IMR-90 (cell line): ENCODE results near the gene GPR15. TPM values are rescaled to one million over a fixed set of nuclear protein-coding genes. Genes with fewer than 3 reads are reported as not detected.

Experiments
- ATAC-seq: fragments of 200-7000 bp; cut with Tn5 transposase; 2 replicates; pipeline ENCODE4 v1.9.1; 2020; ENCODE audit warnings: low read depth, mild to moderate bottlenecking, moderate library complexity
- BruUV-seq: library from RNA; stranded (reverse); fragments of 400-500 nt; replicated peaks from 2 replicates; lab custom pipeline; 2021; lab: Mats Ljungman, UMichigan
- CTCF ChIA-PET: fragments of 300-600 bp; formaldehyde crosslinking; extraction: SDS; loops from one replicate; lab custom pipeline; 2021; ENCODE audit warnings: antibody characterized with exemption; lab: Yijun Ruan, JAX
- POLR2A ChIA-PET: fragments of 300-600 bp; sonication (Branson Sonifier 250); formaldehyde crosslinking; loops from one replicate; lab custom pipeline; 2022; ENCODE audit warnings: antibody characterized with exemption; ENCODE audit not compliant: unreplicated experiment; lab: Charles Lee
- DNase-seq: peaks from one replicate; pipeline ENCODE4 v3.0.0; 2013
- H2AFZ ChIP-seq: replicated peaks from 2 replicates; pipeline ENCODE3; 2013; ENCODE audit warnings: low read length, mild to moderate bottlenecking; ENCODE audit not compliant: poor library complexity
- H2AK5ac ChIP-seq: 2 replicates; pipeline ENCODE4 v1.6.1; 2013; ENCODE audit warnings: low read depth, low read length, inconsistent platforms
- H2AK9ac ChIP-seq: replicated peaks from 2 replicates; pipeline ENCODE3; 2013; ENCODE audit warnings: mild to moderate bottlenecking, low read depth, low read length, moderate library complexity; ENCODE audit not compliant: poor library complexity
- H2BK120ac ChIP-seq: 2 replicates; pipeline ENCODE4 v1.6.1; 2013; ENCODE audit warnings: low read depth, low read length, inconsistent platforms
- H2BK15ac ChIP-seq: 3 replicates; pipeline ENCODE4 v1.6.1; 2013; ENCODE audit warnings: low read depth, low read length, inconsistent platforms
- H2BK20ac ChIP-seq: 2 replicates; pipeline ENCODE4 v1.6.1; 2013; ENCODE audit warnings: low read depth, mild to moderate bottlenecking, inconsistent platforms, low read length, moderate library complexity
- H2BK5ac ChIP-seq: 2 replicates; pipeline ENCODE4 v1.6.1; 2013; ENCODE audit warnings: mild to moderate bottlenecking, low read depth, low read length, inconsistent platforms; ENCODE audit not compliant: poor library complexity, severe bottlenecking
- H3K14ac ChIP-seq: replicated peaks from 2 replicates; pipeline ENCODE4 v1.6.1; 2013; ENCODE audit warnings: low read depth, low read length, inconsistent platforms
- H3K18ac ChIP-seq: 2 replicates; pipeline ENCODE4 v1.6.1; 2013; ENCODE audit warnings: low read depth, low read length, control low read depth
- H3K23ac ChIP-seq: 2 replicates; pipeline ENCODE4 v1.6.1; 2013; ENCODE audit warnings: low read depth, low read length, inconsistent platforms
- H3K27ac ChIP-seq: 2 replicates; pipeline ENCODE4 v1.5.1; 2013; ENCODE audit warnings: mild to moderate bottlenecking, control low read depth, low read length; ENCODE audit not compliant: insufficient read depth
- H3K27me3 ChIP-seq: 2 replicates; pipeline ENCODE4 v1.6.1; 2013; ENCODE audit warnings: low read length; ENCODE audit not compliant: control insufficient read depth, insufficient read depth
- H3K36me3 ChIP-seq: 2 replicates; pipeline ENCODE4 v1.6.1; 2013; ENCODE audit warnings: low read length, mixed read lengths; ENCODE audit not compliant: control insufficient read depth, insufficient read depth
- H3K4ac ChIP-seq: 2 replicates; pipeline ENCODE4 v1.6.1; 2013; ENCODE audit warnings: low read depth, low read length, inconsistent platforms
- H3K4me1 ChIP-seq: 2 replicates; pipeline ENCODE4 v1.6.1; 2013; ENCODE audit warnings: low read length, mixed read lengths; ENCODE audit not compliant: control insufficient read depth, insufficient read depth
- H3K4me2 ChIP-seq: 2 replicates; pipeline ENCODE4 v1.6.1; 2013; ENCODE audit warnings: low read depth, mild to moderate bottlenecking, control low read depth, low read length, moderate library complexity
- H3K4me3 ChIP-seq: 2 replicates; pipeline ENCODE4 v1.5.1; 2013; ENCODE audit warnings: low read depth, mild to moderate bottlenecking, control low read depth, low read length, moderate library complexity; ENCODE audit not compliant: insufficient read depth
- H3K56ac ChIP-seq: 2 replicates; pipeline ENCODE4 v1.6.1; 2013; ENCODE audit warnings: low read length, inconsistent platforms; ENCODE audit not compliant: insufficient read depth; ENCODE audit errors: extremely low read depth
- H3K79me1 ChIP-seq, 2 experiments: 2 replicates each; pipeline ENCODE4 v1.6.1; 2013; ENCODE audit warnings: low read length in 2 of 2, inconsistent platforms in 1 of 2, low read depth in 1 of 2
- H3K9ac ChIP-seq: 2 replicates; pipeline ENCODE4 v1.6.1; 2013; ENCODE audit warnings: low read depth, low read length, control low read depth
- H3K9me1 ChIP-seq: 2 replicates; pipeline ENCODE4 v1.6.1; 2013; ENCODE audit warnings: low read length, inconsistent platforms; ENCODE audit not compliant: insufficient read depth
- H3K9me3 ChIP-seq: 2 replicates; pipeline ENCODE4 v1.6.1; 2013; ENCODE audit warnings: low read length; ENCODE audit not compliant: control insufficient read depth, insufficient read depth
- H4K20me1 ChIP-seq: 2 replicates; pipeline ENCODE4 v1.6.1; 2013; ENCODE audit warnings: low read length, inconsistent platforms; ENCODE audit not compliant: insufficient read depth
- H4K5ac ChIP-seq: 2 replicates; pipeline ENCODE4 v1.6.1; 2013; ENCODE audit warnings: mild to moderate bottlenecking, low read depth, low read length, control low read depth
- H4K8ac ChIP-seq, 2 experiments: 2 replicates each; pipeline ENCODE4 v1.6.1; 2013; ENCODE audit warnings: low read depth in 2 of 2, low read length in 2 of 2, control low read depth in 1 of 2, inconsistent platforms in 1 of 2
- H4K91ac ChIP-seq: 2 replicates; pipeline ENCODE4 v1.6.1; 2013; ENCODE audit warnings: low read depth, low read length, inconsistent platforms; ENCODE audit not compliant: insufficient read depth
- BHLHE40 ChIP-seq: fragments of 150-350 bp; IDR thresholded peaks from 2 replicates; pipeline ENCODE4 v1.6.1; 2016; ENCODE audit warnings: mild to moderate bottlenecking, low read depth, low read length
- CEBPB ChIP-seq: IDR thresholded peaks from 2 replicates; pipeline ENCODE4 v1.6.1; 2012; ENCODE audit warnings: low read depth, low read length, improper control_type of control experiment
- MAZ ChIP-seq: IDR thresholded peaks from 2 replicates; pipeline ENCODE4 v1.6.1; 2012; ENCODE audit warnings: low read depth, mild to moderate bottlenecking, low read length, improper control_type of control experiment, moderate library complexity, borderline replicate concordance
- MXI1 ChIP-seq: IDR thresholded peaks from 2 replicates; pipeline ENCODE4 v1.6.1; 2012; ENCODE audit warnings: low read depth, mild to moderate bottlenecking, low read length, moderate library complexity, borderline replicate concordance
- NFE2L2 ChIP-seq: fragments of 150-350 bp; IDR thresholded peaks from 2 replicates; pipeline ENCODE4 v1.6.1; 2016; ENCODE audit warnings: low read depth, mild to moderate bottlenecking, low read length
- POLR2A ChIP-seq: IDR thresholded peaks from 2 replicates; pipeline ENCODE4 v1.6.1; 2012; ENCODE audit warnings: mild to moderate bottlenecking, low read depth, low read length
- RAD21 ChIP-seq: IDR thresholded peaks from 2 replicates; pipeline ENCODE4 v1.6.1; 2012; ENCODE audit warnings: low read length, improper control_type of control experiment
- RCOR1 ChIP-seq: IDR thresholded peaks from 2 replicates; pipeline ENCODE4 v1.6.1; 2012; ENCODE audit warnings: mild to moderate bottlenecking, low read length, improper control_type of control experiment; ENCODE audit not compliant: insufficient replicate concordance
- RFX5 ChIP-seq: IDR thresholded peaks from 2 replicates; pipeline ENCODE4 v1.8.0; 2012; ENCODE audit warnings: low read depth, mild to moderate bottlenecking, low read length, moderate library complexity
- SMC3 ChIP-seq: fragments of 150-350 bp; IDR thresholded peaks from 2 replicates; pipeline ENCODE4 v1.6.1; 2016; ENCODE audit warnings: low read depth, mild to moderate bottlenecking, antibody characterized with exemption, low read length, moderate library complexity
- WGBS, 2 experiments: methylation state at CpG; one replicate each; pipeline versions ENCODE4 v1.1.5 to v1.1.7; 2013; ENCODE audit warnings: missing lambda C conversion rate in 2 of 2; ENCODE audit not compliant: insufficient read length in 1 of 2; ENCODE audit errors: extremely low coverage in 2 of 2; 5-methylcytosine and 5-hydroxymethylcytosine counted together
- dilution Hi-C: fragments of 300-500 bp; cut with HindIII; formaldehyde crosslinking; loops from one replicate; pipeline ENCODE4 v1.14.3; 2018; ENCODE audit warnings: low sequenced_read_pairs; ENCODE audit not compliant: unreplicated experiment
- in situ Hi-C: fragments of 300-500 bp; cut with MboI; formaldehyde crosslinking; loops from 3 replicates; pipeline ENCODE4 v1.14.3; 2019; ENCODE audit warnings: low sequenced_read_pairs, inconsistent platforms, mixed read lengths
- intact Hi-C: fragments of 100-400 bp; cut with micrococcal nuclease; formaldehyde crosslinking; loops from 2 replicates; pipeline ENCODE4 v1.10.0; 2022
- polyA plus RNA-seq, 3 experiments: library from polyadenylated mRNA; depleted of rRNA; stranded (reverse); fragments of >200 nt; gene quantifications; 2 replicates each; pipeline ENCODE4 v1.2.3, GENCODE V29; 2012; ENCODE audit warnings: low replicate concordance in 1 of 3
- total RNA-seq: library from RNA; depleted of rRNA; stranded (reverse); fragments of >200 nt; gene quantifications from 2 replicates; pipeline ENCODE4 v1.2.3, GENCODE V29; 2012
- TF ChIP-seq, protein P1 (sequence below): fragments of 150-350 bp; IDR thresholded peaks from 2 replicates; pipeline ENCODE4 v1.6.1; 2017; ENCODE audit warnings: mild to moderate bottlenecking, antibody characterized with exemption, low read length, low read depth
- TF ChIP-seq, protein P2 (sequence below): fragments of 150-350 bp; IDR thresholded peaks from 2 replicates; pipeline ENCODE4 v1.6.1; 2016; ENCODE audit warnings: low read depth, mild to moderate bottlenecking, low read length, moderate library complexity, borderline replicate concordance
- TF ChIP-seq, protein P3 (sequence below): conservative IDR thresholded peaks from 2 replicates; pipeline ENCODE4 v1.5.1; 2012; ENCODE audit warnings: mild to moderate bottlenecking, low read depth, low read length, improper control_type of control experiment

The GPR15 gene
- total and polyA plus RNA-seq, 2 of the 4 experiments (the other 2 are of a cell fraction): not detected

DNA sequence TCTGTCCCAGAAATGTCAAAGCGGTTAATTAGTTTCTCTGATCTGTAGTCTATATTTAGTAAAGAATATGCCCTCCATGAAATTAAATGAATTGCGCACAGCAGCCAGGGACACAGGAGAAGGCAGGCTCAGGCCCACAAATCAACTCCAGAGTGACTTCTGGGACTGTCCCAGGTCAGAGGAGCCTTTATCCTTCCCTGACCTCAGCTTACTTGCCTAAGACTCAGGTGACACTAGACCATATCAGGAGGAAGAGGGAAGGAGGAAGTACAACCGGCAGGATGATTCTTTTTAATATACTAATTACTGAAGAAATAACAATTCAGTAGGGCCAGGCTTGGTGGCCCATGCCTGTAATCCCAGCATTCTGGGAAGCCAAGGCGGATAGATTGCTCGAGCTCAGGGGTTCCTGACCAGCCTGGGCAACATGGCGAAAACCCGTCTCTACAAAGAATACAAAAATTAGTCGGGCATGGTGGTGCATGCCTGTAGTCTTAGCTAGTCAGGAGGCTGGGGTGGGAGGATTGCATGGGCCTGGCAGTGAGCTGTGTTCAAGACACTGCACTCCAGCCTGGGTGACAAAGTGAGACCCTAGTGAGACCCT, 1.8 kb upstream of the GPR15 start (continued):
- TF ChIP-seq RCOR1: no peak
- no peak for TF ChIP-seq POLR2A
- no peak for TF ChIP-seq NFE2L2
- TF ChIP-seq SMC3: no peak
- no peak for TF ChIP-seq CEBPB

DNA sequence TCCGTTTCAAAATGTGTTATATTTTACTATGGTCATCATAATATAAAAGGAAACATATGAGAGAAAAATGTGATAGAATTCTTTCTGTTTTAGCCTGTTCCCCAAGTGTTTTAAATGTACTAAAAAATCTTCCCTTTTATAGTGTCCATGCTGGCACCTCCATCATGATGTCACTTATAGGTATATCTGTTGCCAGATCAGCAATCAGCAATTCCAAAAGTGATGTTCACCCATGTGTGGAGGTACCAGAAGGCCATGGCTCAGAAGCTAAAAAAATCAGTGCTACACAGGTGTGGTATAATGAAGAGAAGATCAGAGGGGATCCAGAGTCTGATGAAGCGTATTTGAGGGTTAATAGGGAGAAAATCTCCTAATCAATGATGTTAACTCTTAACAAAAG, 1.1 kb upstream of the GPR15 start:
- H3K27me3 ChIP-seq: peaks cover 7% of the 10 kb centered on the region
- TF ChIP-seq NFE2L2 (no peak), RFX5 (no peak), RAD21 (no peak), POLR2A (no peak), CEBPB (no peak), SMC3 (no peak), BHLHE40 (no peak), MXI1 (no peak), MAZ (no peak)
- TF ChIP-seq, protein P1, sequence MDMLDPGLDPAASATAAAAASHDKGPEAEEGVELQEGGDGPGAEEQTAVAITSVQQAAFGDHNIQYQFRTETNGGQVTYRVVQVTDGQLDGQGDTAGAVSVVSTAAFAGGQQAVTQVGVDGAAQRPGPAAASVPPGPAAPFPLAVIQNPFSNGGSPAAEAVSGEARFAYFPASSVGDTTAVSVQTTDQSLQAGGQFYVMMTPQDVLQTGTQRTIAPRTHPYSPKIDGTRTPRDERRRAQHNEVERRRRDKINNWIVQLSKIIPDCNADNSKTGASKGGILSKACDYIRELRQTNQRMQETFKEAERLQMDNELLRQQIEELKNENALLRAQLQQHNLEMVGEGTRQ: no peak
- TF ChIP-seq, protein P2, sequence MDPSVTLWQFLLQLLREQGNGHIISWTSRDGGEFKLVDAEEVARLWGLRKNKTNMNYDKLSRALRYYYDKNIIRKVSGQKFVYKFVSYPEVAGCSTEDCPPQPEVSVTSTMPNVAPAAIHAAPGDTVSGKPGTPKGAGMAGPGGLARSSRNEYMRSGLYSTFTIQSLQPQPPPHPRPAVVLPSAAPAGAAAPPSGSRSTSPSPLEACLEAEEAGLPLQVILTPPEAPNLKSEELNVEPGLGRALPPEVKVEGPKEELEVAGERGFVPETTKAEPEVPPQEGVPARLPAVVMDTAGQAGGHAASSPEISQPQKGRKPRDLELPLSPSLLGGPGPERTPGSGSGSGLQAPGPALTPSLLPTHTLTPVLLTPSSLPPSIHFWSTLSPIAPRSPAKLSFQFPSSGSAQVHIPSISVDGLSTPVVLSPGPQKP: no peak
- TF ChIP-seq, protein P3, sequence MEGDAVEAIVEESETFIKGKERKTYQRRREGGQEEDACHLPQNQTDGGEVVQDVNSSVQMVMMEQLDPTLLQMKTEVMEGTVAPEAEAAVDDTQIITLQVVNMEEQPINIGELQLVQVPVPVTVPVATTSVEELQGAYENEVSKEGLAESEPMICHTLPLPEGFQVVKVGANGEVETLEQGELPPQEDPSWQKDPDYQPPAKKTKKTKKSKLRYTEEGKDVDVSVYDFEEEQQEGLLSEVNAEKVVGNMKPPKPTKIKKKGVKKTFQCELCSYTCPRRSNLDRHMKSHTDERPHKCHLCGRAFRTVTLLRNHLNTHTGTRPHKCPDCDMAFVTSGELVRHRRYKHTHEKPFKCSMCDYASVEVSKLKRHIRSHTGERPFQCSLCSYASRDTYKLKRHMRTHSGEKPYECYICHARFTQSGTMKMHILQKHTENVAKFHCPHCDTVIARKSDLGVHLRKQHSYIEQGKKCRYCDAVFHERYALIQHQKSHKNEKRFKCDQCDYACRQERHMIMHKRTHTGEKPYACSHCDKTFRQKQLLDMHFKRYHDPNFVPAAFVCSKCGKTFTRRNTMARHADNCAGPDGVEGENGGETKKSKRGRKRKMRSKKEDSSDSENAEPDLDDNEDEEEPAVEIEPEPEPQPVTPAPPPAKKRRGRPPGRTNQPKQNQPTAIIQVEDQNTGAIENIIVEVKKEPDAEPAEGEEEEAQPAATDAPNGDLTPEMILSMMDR: no peak

More for the DNA sequence above, 1.1 kb upstream of the GPR15 start:
- Histone ChIP-seq H2BK120ac (no peak overlapping the region), H3K4me3 (no peak overlapping the region), H3K4me2 (no peak overlapping the region), H4K91ac (no peak overlapping the region), H3K4ac (no peak overlapping the region), H3K27ac (no peak overlapping the region), H3K18ac (no peak overlapping the region), H3K9me3 (no peaks in the 10 kb centered on the region), H3K9ac (no peak overlapping the region), H3K4me1 (no peaks in the 10 kb centered on the region), H4K8ac (no peak overlapping the region), H4K20me1 (no peaks in the 10 kb centered on the region), H2AK9ac (no peak overlapping the region), H3K36me3 (no peaks in the 10 kb centered on the region), H2BK15ac (no peak overlapping the region), H2AK5ac (no peak overlapping the region), H2BK5ac (no peak overlapping the region), H3K23ac (no peak overlapping the region), H2BK20ac (no peak overlapping the region), H3K9me1 (no peaks in the 10 kb centered on the region), H3K79me1 (no peaks in the 10 kb centered on the region), H2AFZ (no peak overlapping the region), H3K56ac (no peak overlapping the region), H3K14ac (no peak overlapping the region), H4K5ac (no peak overlapping the region)
- whole genome bisulfite sequencing, 2 experiments: no CpG with 5 or more reads among the region's 2 CpGs
- intact Hi-C loops (no loop called here), in situ Hi-C loops (no loop called here), dilution Hi-C loops (no loop called here)
- ATAC-seq: no peak
- BruUV-seq: no TSS peak
- no peak for DNase-seq
- ChIA-PET POLR2A (no interaction called here), CTCF (interaction anchor here (0.6 kb wide), 1 partner anchor 8 kb away, joined by 6 read pairs; no protein-coding TSS in a partner anchor)
